SK-MEL-5 (cell line): Measurements from ENCODE around the gene LPAR3. TPM values are rescaled to one million over a fixed set of nuclear protein-coding genes. Genes with fewer than 3 reads are reported as not detected.
"Not testable (repeated sequence)": the region's sequence is repeated elsewhere in the genome, so short reads cannot be mapped to it uniquely, and the experiment has no call there.

Experiments used
- DNase-seq: peaks from one replicate; pipeline ENCODE4 v3.0.0-alpha.2; 2016; ENCODE audit warnings: low read depth, low spot score
- in situ Hi-C: cut with HindIII; loops from 2 replicates; pipeline ENCODE4 v1.10.0; 2016; ENCODE audit warnings: low sequenced_read_pairs, high pct_unique_total_duplicates, low pct_unique_long_range_greater_than_20kb
- total RNA-seq: library from RNA; depleted of rRNA; stranded (reverse); fragments of >200 nt; shearing (Covaris generic); gene quantifications from 2 replicates; pipeline ENCODE4 v1.2.3, GENCODE V29; 2014

Gene LPAR3
- total RNA-seq, 1 experiment from 2014 or later, result 0.82 TPM

GRCh38 chr1:84912726-84913554 is 19.9 kb upstream of the LPAR3 start:
- in situ Hi-C loops, result no loop called here
- DNase-seq, result no peak

GRCh38 chr1:84908746-84909464 is 15.9 kb upstream of the LPAR3 start:
- DNase-seq, in situ Hi-C loops: not testable (repeated sequence)

- DNase-seq, result no peak
- in situ Hi-C loops, result no loop called here
Observed at GRCh38 chr1:84907095-84907827, 14.3 kb upstream of the LPAR3 start.

GRCh38 chr1:84902727-84903126 is 9.7 kb upstream of the LPAR3 start:
- DNase-seq, in situ Hi-C loops: not testable (repeated sequence)

- in situ Hi-C loops, result no loop called here
Observed at GRCh38 chr1:84899969-84900368, 7.0 kb upstream of the LPAR3 start.

GRCh38 chr1:84896279-84896678 is 3.3 kb upstream of the LPAR3 start:
- in situ Hi-C loops, result no loop called here
- DNase-seq, result no peak

More at GRCh38 chr1:84899969-84900368, 7.0 kb upstream of the LPAR3 start:
- DNase-seq, result no peak

GRCh38 chr1:84890566-84890965 is 2.4 kb downstream of the LPAR3 start:
- DNase-seq, result no peak
- in situ Hi-C loops, result no loop called here

GRCh38 chr1:84889437-84889836 is 3.6 kb downstream of the LPAR3 start:
- DNase-seq, result no peak
- in situ Hi-C loops, result no loop called here

GRCh38 chr1:84888753-84889152 is 4.3 kb downstream of the LPAR3 start:
- in situ Hi-C loops, result no loop called here
- no peak for DNase-seq

GRCh38 chr1:84887261-84887934 is 5.6 kb downstream of the LPAR3 start:
- no peak for DNase-seq
- in situ Hi-C loops, result no loop called here

- no peak for DNase-seq
- in situ Hi-C loops, result no loop called here
Observed at GRCh38 chr1:84885469-84885868, 7.5 kb downstream of the LPAR3 start.

- no peak for DNase-seq
- in situ Hi-C loops, result no loop called here
Observed at GRCh38 chr1:84884671-84885389, 8.2 kb downstream of the LPAR3 start.

- in situ Hi-C loops, result no loop called here
- DNase-seq, result no peak
Observed at GRCh38 chr1:84883286-84883685, 9.7 kb downstream of the LPAR3 start.

GRCh38 chr1:84877592-84877991 is 15.4 kb downstream of the LPAR3 start:
- DNase-seq, result no peak

GRCh38 chr1:84876353-84876752 is 16.7 kb downstream of the LPAR3 start:
- in situ Hi-C loops, result no loop called here
- DNase-seq, result no peak

More at GRCh38 chr1:84877592-84877991, 15.4 kb downstream of the LPAR3 start:
- in situ Hi-C loops, result no loop called here

- no peak for DNase-seq
- in situ Hi-C loops, result no loop called here
Observed at GRCh38 chr1:84873366-84873765, 19.6 kb downstream of the LPAR3 start.

GRCh38 chr1:84872696-84873355 is 20.2 kb downstream of the LPAR3 start:
- DNase-seq, result no peak
- in situ Hi-C loops, result no loop called here
